ENCODE data around the gene CNTLN. TPM values are rescaled to one million over a fixed set of nuclear protein-coding genes. Genes with fewer than 3 reads are reported as not detected.

CNTLN gene
- polyA plus RNA-seq (2013), result 3.5 and 3.8 TPM in 2 replicates

GRCh38 chr9:17134396-17135294 lies at the start of gene CNTLN:
Gene CNTLN, plus strand, starts transcription at chr9:17135040. Its CDS starts 26 bp downstream, at chr9:17135066.
- H3K18ac ChIP-seq (ENCODE audit: low read length), result peak within 1 kb of the TSS; percentile 89
- H3K14ac ChIP-seq (ENCODE audit: low read length), result peak within 1 kb of the TSS; percentile 93
- H3K79me2 ChIP-seq (ENCODE audit: control insufficient read depth, insufficient read depth, low read length, poor library complexity), result peaks cover 5% of the 10 kb centered on the region
- H3K36me3 ChIP-seq (ENCODE audit: control insufficient read depth in 1 of 2, insufficient read depth in 2 of 2, low read length in 2 of 2), result no peaks in the 10 kb centered on the region
- H2BK120ac ChIP-seq (ENCODE audit: insufficient read depth, low read length, poor library complexity), result peak within 1 kb of the TSS; percentile 59
- no peaks in the 10 kb centered on the region for H3K27me3 ChIP-seq (ENCODE audit: insufficient read depth, low read length)
- H3K4me3 ChIP-seq (ENCODE audit: low read depth, low read length), result peak within 1 kb of the TSS; percentile 88
- H3K9me3 ChIP-seq (ENCODE audit: insufficient read depth, low read depth, low read length), result no peaks in the 10 kb centered on the region
- peak within 1 kb of the TSS; percentile 89 for H4K12ac ChIP-seq (ENCODE audit: low read depth, low read length)
- H3K23ac ChIP-seq (ENCODE audit: low read length), result no peak within 1 kb of the TSS
- H3K9ac ChIP-seq (ENCODE audit: low read length), result peak within 1 kb of the TSS; percentile 80
- H3K27ac ChIP-seq (ENCODE audit: low read depth, low read length), result no peak within 1 kb of the TSS
- H2BK5ac ChIP-seq (ENCODE audit: low read depth, low read length, poor library complexity), result peak within 1 kb of the TSS; percentile 17
- H3K79me1 ChIP-seq (ENCODE audit: low read length), result peaks cover 8% of the 10 kb centered on the region
- H3K4me1 ChIP-seq (ENCODE audit: control insufficient read depth in 1 of 2, insufficient read depth in 2 of 2, low read length in 2 of 2), result peaks cover 0 to 3% of the 10 kb centered on the region in 2 experiments
- WGBS (ENCODE audit: extremely low coverage, insufficient coverage, insufficient read length), result no CpG with 5 or more reads among the region's 61 CpGs
- H2BK12ac ChIP-seq (ENCODE audit: low read length), result no peak within 1 kb of the TSS
- H4K91ac ChIP-seq (ENCODE audit: low read depth, low read length), result peak within 1 kb of the TSS; percentile 75
- H3K4ac ChIP-seq (ENCODE audit: low read depth, low read length), result peak within 1 kb of the TSS; percentile 44
- H2AK5ac ChIP-seq (ENCODE audit: low read length), result no peak within 1 kb of the TSS
- peak; percentile 78 to 90 for DNase-seq
- H4K8ac ChIP-seq (ENCODE audit: low read depth, low read length), result peak within 1 kb of the TSS; percentile 95
- peak within 1 kb of the TSS; percentile 84 for H3K4me2 ChIP-seq (ENCODE audit: low read length)
- H2AFZ ChIP-seq (ENCODE audit: insufficient read depth, low read length, poor library complexity), result peak within 1 kb of the TSS; percentile 98

- Histone ChIP-seq H2BK12ac (ENCODE audit: low read length) (no peak overlapping the region), H4K12ac (ENCODE audit: low read depth, low read length) (no peak overlapping the region), H3K79me2 (ENCODE audit: control insufficient read depth, insufficient read depth, low read length, poor library complexity) (no peaks in the 10 kb centered on the region), H3K23ac (ENCODE audit: low read length) (no peak overlapping the region), H3K4me2 (ENCODE audit: low read length) (no peak overlapping the region), H3K4ac (ENCODE audit: low read depth, low read length) (no peak overlapping the region), H3K27ac (ENCODE audit: low read depth, low read length) (no peak overlapping the region), H4K8ac (ENCODE audit: low read depth, low read length) (no peak overlapping the region), H3K36me3 (ENCODE audit: control insufficient read depth in 1 of 2, insufficient read depth in 2 of 2, low read length in 2 of 2) (no peaks in the 10 kb centered on the region), H3K18ac (ENCODE audit: low read length) (no peak overlapping the region), H3K4me3 (ENCODE audit: low read depth, low read length) (no peak overlapping the region), H2BK120ac (ENCODE audit: insufficient read depth, low read length, poor library complexity) (no peak overlapping the region), H3K9me3 (ENCODE audit: insufficient read depth, low read depth, low read length) (no peaks in the 10 kb centered on the region), H2AK5ac (ENCODE audit: low read length) (no peak overlapping the region), H3K14ac (ENCODE audit: low read length) (no peak overlapping the region), H2AFZ (ENCODE audit: insufficient read depth, low read length, poor library complexity) (no peak overlapping the region), H3K79me1 (ENCODE audit: low read length) (no peaks in the 10 kb centered on the region), H3K27me3 (ENCODE audit: insufficient read depth, low read length) (no peaks in the 10 kb centered on the region), H2BK5ac (ENCODE audit: low read depth, low read length, poor library complexity) (no peak overlapping the region), H3K9ac (ENCODE audit: low read length) (no peak overlapping the region), H3K4me1 (ENCODE audit: control insufficient read depth in 1 of 2, insufficient read depth in 2 of 2, low read length in 2 of 2) (no peaks in the 10 kb centered on the region), H4K91ac (ENCODE audit: low read depth, low read length) (no peak overlapping the region)
- DNase-seq, result peak; percentile 70 to 83
- WGBS (ENCODE audit: extremely low coverage, insufficient coverage, insufficient read length), result no CpG with 5 or more reads among the region's 5 CpGs
Measured at GRCh38 chr9:17088566-17088965, 46.3 kb upstream of the CNTLN start.

GRCh38 chr9:17090041-17090440 lies 44.8 kb upstream of the CNTLN start:
- no peak overlapping the region for H2BK12ac ChIP-seq (ENCODE audit: low read length)
- H3K9me3 ChIP-seq (ENCODE audit: insufficient read depth, low read depth, low read length), result no peaks in the 10 kb centered on the region
- no peak overlapping the region for H2BK120ac ChIP-seq (ENCODE audit: insufficient read depth, low read length, poor library complexity)
- no peak overlapping the region for H3K23ac ChIP-seq (ENCODE audit: low read length)
- no peak overlapping the region for H4K91ac ChIP-seq (ENCODE audit: low read depth, low read length)
- no peaks in the 10 kb centered on the region for H3K4me1 ChIP-seq (ENCODE audit: control insufficient read depth in 1 of 2, insufficient read depth in 2 of 2, low read length in 2 of 2)
- no peak overlapping the region for H3K4me2 ChIP-seq (ENCODE audit: low read length)
- DNase-seq, result peak; percentile 73 to 74
- H4K8ac ChIP-seq (ENCODE audit: low read depth, low read length), result no peak overlapping the region
- H3K14ac ChIP-seq (ENCODE audit: low read length), result no peak overlapping the region
- no peak overlapping the region for H3K4me3 ChIP-seq (ENCODE audit: low read depth, low read length)
- H2AK5ac ChIP-seq (ENCODE audit: low read length), result no peak overlapping the region
- no peak overlapping the region for H4K12ac ChIP-seq (ENCODE audit: low read depth, low read length)
- H2AFZ ChIP-seq (ENCODE audit: insufficient read depth, low read length, poor library complexity), result no peak overlapping the region
- no peak overlapping the region for H2BK5ac ChIP-seq (ENCODE audit: low read depth, low read length, poor library complexity)
- no peaks in the 10 kb centered on the region for H3K79me2 ChIP-seq (ENCODE audit: control insufficient read depth, insufficient read depth, low read length, poor library complexity)
- no peaks in the 10 kb centered on the region for H3K79me1 ChIP-seq (ENCODE audit: low read length)
- H3K36me3 ChIP-seq (ENCODE audit: control insufficient read depth in 1 of 2, insufficient read depth in 2 of 2, low read length in 2 of 2), result no peaks in the 10 kb centered on the region
- H3K27ac ChIP-seq (ENCODE audit: low read depth, low read length), result no peak overlapping the region
- no peak overlapping the region for H3K9ac ChIP-seq (ENCODE audit: low read length)
- H3K27me3 ChIP-seq (ENCODE audit: insufficient read depth, low read length), result no peaks in the 10 kb centered on the region
- no CpG with 5 or more reads among the region's 1 CpG for WGBS (ENCODE audit: extremely low coverage, insufficient coverage, insufficient read length)
- no peak overlapping the region for H3K4ac ChIP-seq (ENCODE audit: low read depth, low read length)
- no peak overlapping the region for H3K18ac ChIP-seq (ENCODE audit: low read length)

DNA sequence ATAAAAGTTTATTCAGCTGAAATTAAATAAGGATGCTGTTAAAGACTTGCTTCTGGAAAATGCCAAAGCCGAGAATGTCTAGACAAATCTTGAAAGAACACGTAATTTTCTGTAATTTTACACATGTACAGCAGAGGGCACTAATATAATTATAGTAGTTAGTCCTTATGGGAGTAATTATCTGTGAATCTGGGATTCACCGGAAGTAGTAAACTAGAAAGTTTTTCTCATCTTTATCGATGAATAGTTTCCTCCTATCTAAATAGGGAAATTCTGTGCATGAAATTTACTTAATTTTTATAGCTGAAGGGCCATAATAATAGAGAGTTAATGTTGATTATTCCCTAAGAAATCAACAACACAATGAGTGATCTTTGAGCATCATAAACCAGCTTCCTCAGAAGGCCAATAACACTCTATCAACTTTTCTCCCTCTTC lies 18.4 kb upstream of the CNTLN start:
- no peak overlapping the region for H3K27ac ChIP-seq (ENCODE audit: low read depth, low read length)
- no peaks in the 10 kb centered on the region for H3K27me3 ChIP-seq (ENCODE audit: insufficient read depth, low read length)
- no peak overlapping the region for H2BK120ac ChIP-seq (ENCODE audit: insufficient read depth, low read length, poor library complexity)
- no peak overlapping the region for H4K8ac ChIP-seq (ENCODE audit: low read depth, low read length)
- peaks cover 3% of the 10 kb centered on the region for H3K9me3 ChIP-seq (ENCODE audit: insufficient read depth, low read depth, low read length)
- no CpG with 5 or more reads among the region's 4 CpGs for WGBS (ENCODE audit: extremely low coverage, insufficient coverage, insufficient read length)
- no peaks in the 10 kb centered on the region for H3K79me2 ChIP-seq (ENCODE audit: control insufficient read depth, insufficient read depth, low read length, poor library complexity)
- no peak overlapping the region for H3K18ac ChIP-seq (ENCODE audit: low read length)
- H2BK12ac ChIP-seq (ENCODE audit: low read length), result no peak overlapping the region
- peak in 1 of 2 donors; percentile 80 for DNase-seq
- no peak overlapping the region for H3K23ac ChIP-seq (ENCODE audit: low read length)
- H3K36me3 ChIP-seq (ENCODE audit: control insufficient read depth in 1 of 2, insufficient read depth in 2 of 2, low read length in 2 of 2), result no peaks in the 10 kb centered on the region
- no peak overlapping the region for H3K4ac ChIP-seq (ENCODE audit: low read depth, low read length)
- H3K14ac ChIP-seq (ENCODE audit: low read length), result no peak overlapping the region
- no peaks in the 10 kb centered on the region for H3K79me1 ChIP-seq (ENCODE audit: low read length)
- no peak overlapping the region for H2AFZ ChIP-seq (ENCODE audit: insufficient read depth, low read length, poor library complexity)
- H3K4me3 ChIP-seq (ENCODE audit: low read depth, low read length), result no peak overlapping the region
- no peak overlapping the region for H4K91ac ChIP-seq (ENCODE audit: low read depth, low read length)
- H4K12ac ChIP-seq (ENCODE audit: low read depth, low read length), result no peak overlapping the region
- no peak overlapping the region for H2BK5ac ChIP-seq (ENCODE audit: low read depth, low read length, poor library complexity)
- no peak overlapping the region for H3K4me2 ChIP-seq (ENCODE audit: low read length)
- H3K9ac ChIP-seq (ENCODE audit: low read length), result no peak overlapping the region
- H3K4me1 ChIP-seq (ENCODE audit: control insufficient read depth in 1 of 2, insufficient read depth in 2 of 2, low read length in 2 of 2), result no peaks in the 10 kb centered on the region
- no peak overlapping the region for H2AK5ac ChIP-seq (ENCODE audit: low read length)
